DND-41 (cell line): ENCODE data around the gene PMS2.

Experiments used
- ATAC-seq: fragments of 200-7000 bp; cut with Tn5 transposase; 3 replicates; pipeline ENCODE4 v1.9.1; 2021; ENCODE audit warnings: low read depth; ENCODE audit not compliant: insufficient read depth
- DNase-seq: peaks from one replicate; pipeline ENCODE4 v3.0.0-alpha.2; 2020
- H2AFZ ChIP-seq: 2 replicates; pipeline ENCODE4 v1.6.0; 2012; ENCODE audit warnings: low read depth, low read length
- H3K27ac ChIP-seq: 2 replicates; pipeline ENCODE4 v1.5.1; 2012; ENCODE audit warnings: low read length, inconsistent platforms
- H3K27me3 ChIP-seq: fragments of 200-600 bp; sonication (generic); 2 replicates; pipeline ENCODE4 v1.6.0; 2012; ENCODE audit warnings: low read length, mild to moderate bottlenecking, inconsistent platforms; ENCODE audit not compliant: insufficient read depth, poor library complexity
- H3K36me3 ChIP-seq: 2 replicates; pipeline ENCODE4 v1.5.1; 2012; ENCODE audit warnings: low read length, inconsistent platforms; ENCODE audit not compliant: insufficient read depth
- H3K4me1 ChIP-seq: 2 replicates; pipeline ENCODE4 v1.5.1; 2012; ENCODE audit warnings: mild to moderate bottlenecking, low read length; ENCODE audit not compliant: insufficient read depth
- H3K4me2 ChIP-seq: 2 replicates; pipeline ENCODE4 v1.6.0; 2012; ENCODE audit warnings: mild to moderate bottlenecking, moderate library complexity, low read length, inconsistent platforms; ENCODE audit not compliant: insufficient read depth
- H3K4me3 ChIP-seq, 2 experiments: fragments of 200-600 bp in 1 of 2; shearing (Covaris generic) in 1 of 2; 2 replicates each; pipeline ENCODE4 v1.5.1; 2012 to 2016; ENCODE audit warnings: inconsistent platforms in 2 of 2, low read length in 2 of 2, mild to moderate bottlenecking in 2 of 2, low read depth in 1 of 2, moderate library complexity in 1 of 2
- H3K79me2 ChIP-seq: 2 replicates; pipeline ENCODE4 v1.6.0; 2012; ENCODE audit warnings: low read length, inconsistent platforms; ENCODE audit not compliant: insufficient read depth
- H3K9ac ChIP-seq: 2 replicates; pipeline ENCODE4 v1.6.0; 2012; ENCODE audit warnings: low read depth, mild to moderate bottlenecking, inconsistent platforms, low read length, moderate library complexity
- H3K9me3 ChIP-seq: 2 replicates; pipeline ENCODE4 v1.5.1; 2012; ENCODE audit warnings: low read length, moderate library complexity, mild to moderate bottlenecking, inconsistent platforms; ENCODE audit not compliant: insufficient read depth, severe bottlenecking
- H4K20me1 ChIP-seq: 2 replicates; pipeline ENCODE4 v1.6.0; 2012; ENCODE audit warnings: low read length; ENCODE audit not compliant: insufficient read depth
- EZH2 ChIP-seq: IDR thresholded peaks from 3 replicates; pipeline ENCODE4 v1.6.1; 2012; ENCODE audit warnings: borderline replicate concordance, low read depth, mild to moderate bottlenecking, moderate library complexity, low read length, inconsistent platforms; ENCODE audit not compliant: severe bottlenecking
- TF ChIP-seq, protein P1 (sequence below): IDR thresholded peaks from 2 replicates; pipeline ENCODE4 v1.5.1; 2012; ENCODE audit warnings: borderline replicate concordance, low read length, moderate library complexity, mild to moderate bottlenecking; ENCODE audit not compliant: poor library complexity, severe bottlenecking; ENCODE audit errors: extremely low read depth

The PMS2 gene

DNA sequence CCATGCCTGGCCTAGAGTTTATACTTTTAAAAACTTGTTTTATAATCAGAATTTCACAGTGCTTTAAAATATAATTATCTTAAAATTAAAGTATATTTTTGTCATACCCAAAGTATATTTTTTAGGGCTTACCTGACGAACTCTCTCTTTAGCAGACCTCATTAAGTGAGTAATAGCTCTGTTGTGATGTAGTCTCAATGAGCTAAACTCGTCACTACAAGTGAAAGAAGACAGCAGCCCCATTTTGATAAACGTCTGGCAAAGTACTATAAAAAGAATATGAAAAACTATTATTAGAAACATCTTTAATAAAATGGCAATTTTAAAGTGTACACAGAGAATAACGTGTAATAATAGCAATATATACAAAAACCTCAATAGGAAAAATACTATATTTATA, 40.9 kb upstream of the PMS2 start:
- Histone ChIP-seq H4K20me1 (0 out of 2 replicates have a peak, but pooled peaks cover 1% of the 10 kb centered on the region), H3K36me3 (peaks cover 75% of the 10 kb centered on the region), H3K9me3 (no peaks in the 10 kb centered on the region), H3K79me2 (peaks cover 13% of the 10 kb centered on the region), H3K27me3 (no peaks in the 10 kb centered on the region), H2AFZ (no peak overlapping the region), H3K27ac (no peak overlapping the region), H3K4me3 (no peak overlapping the region), H3K4me1 (no peaks in the 10 kb centered on the region), H3K4me2 (no peak overlapping the region), H3K9ac (no peak overlapping the region)
- no peak for TF ChIP-seq EZH2
- TF ChIP-seq, protein P1, sequence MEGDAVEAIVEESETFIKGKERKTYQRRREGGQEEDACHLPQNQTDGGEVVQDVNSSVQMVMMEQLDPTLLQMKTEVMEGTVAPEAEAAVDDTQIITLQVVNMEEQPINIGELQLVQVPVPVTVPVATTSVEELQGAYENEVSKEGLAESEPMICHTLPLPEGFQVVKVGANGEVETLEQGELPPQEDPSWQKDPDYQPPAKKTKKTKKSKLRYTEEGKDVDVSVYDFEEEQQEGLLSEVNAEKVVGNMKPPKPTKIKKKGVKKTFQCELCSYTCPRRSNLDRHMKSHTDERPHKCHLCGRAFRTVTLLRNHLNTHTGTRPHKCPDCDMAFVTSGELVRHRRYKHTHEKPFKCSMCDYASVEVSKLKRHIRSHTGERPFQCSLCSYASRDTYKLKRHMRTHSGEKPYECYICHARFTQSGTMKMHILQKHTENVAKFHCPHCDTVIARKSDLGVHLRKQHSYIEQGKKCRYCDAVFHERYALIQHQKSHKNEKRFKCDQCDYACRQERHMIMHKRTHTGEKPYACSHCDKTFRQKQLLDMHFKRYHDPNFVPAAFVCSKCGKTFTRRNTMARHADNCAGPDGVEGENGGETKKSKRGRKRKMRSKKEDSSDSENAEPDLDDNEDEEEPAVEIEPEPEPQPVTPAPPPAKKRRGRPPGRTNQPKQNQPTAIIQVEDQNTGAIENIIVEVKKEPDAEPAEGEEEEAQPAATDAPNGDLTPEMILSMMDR, result no peak
- ATAC-seq, result no peak
- no peak for DNase-seq

DNA sequence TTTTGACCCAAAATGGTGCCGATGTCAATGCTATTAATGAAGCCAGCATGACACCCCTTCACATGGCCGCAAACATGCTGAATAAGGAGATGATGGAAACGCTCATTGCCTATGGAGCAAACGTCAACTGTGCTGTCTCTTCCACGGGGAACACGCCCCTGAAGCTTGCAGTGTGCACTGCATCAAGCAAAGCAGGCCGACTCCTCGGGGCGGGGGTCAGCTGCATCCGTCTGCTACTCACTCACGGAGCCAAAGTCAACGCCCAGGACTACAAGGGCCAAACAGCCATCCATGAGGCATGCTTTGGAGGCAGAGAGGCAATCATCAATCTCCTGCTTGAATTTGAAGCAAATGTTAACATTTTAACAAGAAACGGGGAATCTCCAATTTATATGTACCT, 26.8 kb upstream of the PMS2 start:
- TF ChIP-seq, protein P1, result no peak
- TF ChIP-seq EZH2, result no peak
- Histone ChIP-seq H3K4me1 (no peaks in the 10 kb centered on the region), H3K27me3 (no peaks in the 10 kb centered on the region), H3K27ac (no peak overlapping the region), H3K79me2 (peaks cover 22% of the 10 kb centered on the region; the same call in 1 of the 2 replicates), H4K20me1 (peaks cover 10% of the 10 kb centered on the region), H3K9ac (no peak overlapping the region), H3K9me3 (no peaks in the 10 kb centered on the region), H3K36me3 (peaks cover 78% of the 10 kb centered on the region), H3K4me3 (no peak overlapping the region), H2AFZ (no peak overlapping the region), H3K4me2 (no peak overlapping the region)
- DNase-seq (no peak), ATAC-seq (no peak)

DNA sequence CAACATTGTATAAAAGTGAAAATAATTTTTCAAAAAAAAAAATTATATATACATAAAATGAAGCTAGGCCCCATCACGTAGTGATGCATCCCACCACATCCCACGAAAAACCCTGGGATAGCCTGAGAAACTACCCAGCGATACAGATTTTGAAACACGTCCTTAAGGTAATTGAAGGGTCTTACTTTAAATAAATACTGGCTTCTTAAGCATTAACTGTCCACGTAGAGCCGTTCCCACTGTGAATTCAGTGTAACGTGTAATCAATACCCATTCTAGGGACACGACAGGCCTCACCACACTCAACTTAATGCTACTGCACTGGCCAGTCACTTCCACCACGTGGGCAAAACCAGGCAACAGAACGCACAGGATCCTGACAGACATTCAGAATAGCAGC, 26.3 kb upstream of the PMS2 start:
- Histone ChIP-seq H3K9me3 (no peaks in the 10 kb centered on the region), H2AFZ (no peak overlapping the region), H3K27me3 (no peaks in the 10 kb centered on the region), H3K4me3 (no peak overlapping the region), H3K4me2 (no peak overlapping the region), H3K9ac (no peak overlapping the region), H4K20me1 (peaks cover 10% of the 10 kb centered on the region), H3K36me3 (peaks cover 78% of the 10 kb centered on the region), H3K27ac (no peak overlapping the region), H3K4me1 (no peaks in the 10 kb centered on the region), H3K79me2 (peaks cover 22% of the 10 kb centered on the region; the same call in 1 of the 2 replicates)
- no peak for TF ChIP-seq EZH2
- TF ChIP-seq, protein P1, result no peak
- no peak for ATAC-seq
- DNase-seq, result no peak

DNA sequence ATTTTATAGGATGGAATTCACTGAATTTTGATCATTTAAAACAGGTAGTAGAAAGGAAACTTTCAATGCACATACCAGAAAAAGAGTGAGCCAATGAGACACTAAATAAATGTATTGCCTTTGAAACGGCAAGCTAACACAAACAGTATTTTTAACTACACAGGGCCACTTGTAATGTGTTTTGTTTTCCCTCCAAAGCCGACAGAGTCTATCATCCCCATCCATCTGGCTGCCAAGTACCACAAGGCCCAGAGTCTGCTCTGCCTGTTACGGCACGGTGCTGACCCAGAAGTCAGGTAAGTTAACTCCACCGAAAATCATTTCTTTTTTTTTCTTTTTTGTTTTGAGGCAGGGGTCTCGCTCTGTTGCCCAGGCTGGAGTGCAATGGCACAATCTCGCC, 23.8 kb upstream of the PMS2 start:
- Histone ChIP-seq H2AFZ (no peak overlapping the region), H3K9ac (no peak overlapping the region), H3K4me2 (no peak overlapping the region), H3K27ac (no peak overlapping the region), H3K36me3 (peaks cover 82% of the 10 kb centered on the region), H3K27me3 (no peaks in the 10 kb centered on the region), H3K4me3 (no peak overlapping the region), H3K4me1 (no peaks in the 10 kb centered on the region), H4K20me1 (peaks cover 10% of the 10 kb centered on the region), H3K79me2 (peaks cover 22% of the 10 kb centered on the region; the same call in 1 of the 2 replicates), H3K9me3 (no peaks in the 10 kb centered on the region)
- no peak for DNase-seq
- no peak for TF ChIP-seq EZH2
- TF ChIP-seq, protein P1, result no peak
- no peak for ATAC-seq
